ENCODE data around the gene FMN2. TPM values are rescaled to one million over a fixed set of nuclear protein-coding genes. Genes with fewer than 3 reads are reported as not detected.

The FMN2 gene
- total RNA-seq, 1 donor from 2014 or later = 4.3 TPM

DNA sequence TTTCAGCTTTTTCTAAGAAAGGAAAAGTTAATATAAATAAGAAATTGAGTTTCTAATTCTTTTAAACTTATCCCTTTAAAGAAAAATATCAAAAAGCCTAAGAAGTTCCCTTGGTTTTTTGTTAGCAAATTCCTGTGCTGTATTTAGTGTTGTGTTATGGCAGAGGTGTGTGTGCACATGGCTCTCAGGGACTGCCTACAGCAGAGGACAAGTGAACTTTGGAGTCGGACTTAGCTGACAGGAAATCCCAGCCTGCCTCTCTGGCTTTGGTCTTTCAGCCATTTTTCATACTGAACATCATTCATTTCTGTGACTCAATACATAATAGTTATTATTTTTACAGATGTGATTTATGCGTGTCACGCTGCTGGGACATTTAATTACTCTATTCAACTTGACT is 149.6 kb downstream of the FMN2 start:
- no peak for TF ChIP-seq CTCF (conservative IDR thresholded peaks at IDR 0.05)
- H3K4me1 Mint-ChIP-seq (ENCODE audit: unreplicated experiment) = peaks cover 11% of the 10 kb centered on the region
- no peaks in the 10 kb centered on the region for H3K9me3 Mint-ChIP-seq
- no peak overlapping the region for H3K27ac Mint-ChIP-seq
- H3K27me3 Mint-ChIP-seq = peaks cover 4% of the 10 kb centered on the region
- no peak overlapping the region for H3K4me3 Mint-ChIP-seq
- no peak for DNase-seq (ENCODE audit: extremely low spot score, unreplicated experiment)
- H3K36me3 Mint-ChIP-seq = no peaks in the 10 kb centered on the region

GRCh38 chr1:240242601-240243144 is 151.0 kb downstream of the FMN2 start:
- Mint-ChIP-seq H3K9me3 (no peaks in the 10 kb centered on the region), H3K4me3 (no peak overlapping the region), H3K36me3 (no peaks in the 10 kb centered on the region), H3K27ac (no peak overlapping the region), H3K27me3 (peaks cover 4% of the 10 kb centered on the region), H3K4me1 (ENCODE audit: unreplicated experiment) (peaks cover 3% of the 10 kb centered on the region)
- TF ChIP-seq CTCF (conservative IDR thresholded peaks at IDR 0.05) = no peak
- no peak for DNase-seq (ENCODE audit: extremely low spot score, unreplicated experiment)

DNA sequence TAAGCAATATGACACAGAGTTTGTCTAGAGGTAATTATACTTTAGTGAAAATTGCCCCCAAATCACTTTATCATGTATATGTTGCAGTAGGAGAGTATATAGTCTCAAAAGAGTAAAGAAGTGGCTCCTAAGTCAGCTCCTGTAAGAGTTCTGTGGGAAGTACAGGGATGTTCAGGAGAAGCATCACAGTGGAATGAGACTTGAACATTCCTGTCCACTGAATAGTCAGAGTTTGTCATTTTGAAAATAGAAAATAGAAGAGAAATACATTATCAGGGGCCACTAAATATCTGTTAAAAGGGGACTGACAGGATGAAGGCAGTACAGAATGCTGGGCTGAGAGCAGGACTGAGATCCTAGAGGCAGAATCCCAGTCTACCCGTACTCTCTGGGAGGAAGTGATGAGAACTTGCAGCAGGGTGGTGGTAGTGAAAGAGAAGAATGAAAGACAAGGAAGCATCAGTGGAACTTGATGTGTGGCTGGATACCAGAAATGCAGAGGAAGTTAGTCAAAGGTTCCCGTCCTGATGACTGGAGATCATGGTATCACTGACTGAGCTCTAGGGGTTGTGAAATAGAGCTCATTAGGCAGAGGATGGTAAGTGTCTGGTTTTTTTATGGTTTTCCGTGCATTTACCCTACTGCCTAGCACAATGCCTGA is 153.4 kb downstream of the FMN2 start:
- no peak for DNase-seq (ENCODE audit: extremely low spot score, unreplicated experiment)
- Mint-ChIP-seq H3K36me3 (no peaks in the 10 kb centered on the region), H3K4me1 (ENCODE audit: unreplicated experiment) (no peaks in the 10 kb centered on the region), H3K27me3 (peaks cover 4% of the 10 kb centered on the region), H3K9me3 (peaks cover 9% of the 10 kb centered on the region), H3K27ac (no peak overlapping the region), H3K4me3 (no peak overlapping the region)
- no peak for TF ChIP-seq CTCF (conservative IDR thresholded peaks at IDR 0.05)

GRCh38 chr1:240245629-240246020 is 153.9 kb downstream of the FMN2 start:
- no peak for DNase-seq (ENCODE audit: extremely low spot score, unreplicated experiment)
- H3K4me3 Mint-ChIP-seq = no peak overlapping the region
- no peak overlapping the region for H3K27ac Mint-ChIP-seq
- no peaks in the 10 kb centered on the region for H3K4me1 Mint-ChIP-seq (ENCODE audit: unreplicated experiment)
- peaks cover 4% of the 10 kb centered on the region for H3K27me3 Mint-ChIP-seq
- H3K9me3 Mint-ChIP-seq = peaks cover 9% of the 10 kb centered on the region
- no peak for TF ChIP-seq CTCF (conservative IDR thresholded peaks at IDR 0.05)
- H3K36me3 Mint-ChIP-seq = no peaks in the 10 kb centered on the region

DNA sequence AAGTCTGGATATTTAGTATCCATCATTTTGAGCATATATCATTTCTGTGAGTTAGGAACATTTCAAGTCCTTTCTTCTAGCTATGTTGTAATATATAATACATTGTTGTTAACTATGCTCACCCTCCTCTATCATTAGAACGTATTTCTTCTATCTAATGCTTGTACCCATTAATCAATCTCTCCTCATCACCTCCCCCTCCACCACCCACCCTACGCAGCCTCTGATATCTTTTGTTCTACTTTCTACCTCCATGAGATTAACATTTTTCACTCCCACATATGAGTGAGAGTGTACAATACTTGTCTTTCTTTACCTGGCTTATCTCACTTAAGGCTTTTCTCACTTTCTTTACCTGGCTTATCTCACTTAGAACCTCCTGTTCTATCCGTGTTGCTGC is 156.2 kb downstream of the FMN2 start:
- Mint-ChIP-seq H3K4me3 (no peak overlapping the region), H3K36me3 (no peaks in the 10 kb centered on the region), H3K4me1 (ENCODE audit: unreplicated experiment) (no peaks in the 10 kb centered on the region), H3K27ac (no peak overlapping the region), H3K27me3 (peaks cover 4% of the 10 kb centered on the region), H3K9me3 (peaks cover 9% of the 10 kb centered on the region)
- no peak for TF ChIP-seq CTCF (conservative IDR thresholded peaks at IDR 0.05)
- no peak for DNase-seq (ENCODE audit: extremely low spot score, unreplicated experiment)

Measured in type B pancreatic cell (in vitro differentiated cells).